Endothelial cell of umbilical vein (primary cell): ENCODE measurements around the gene COL23A1. TPM values are rescaled to one million over a fixed set of nuclear protein-coding genes. Genes with fewer than 3 reads are reported as not detected.

ENCODE experiments used
- BruUV-seq: library from RNA; stranded (reverse); fragments of 400-500 nt; replicated peaks from 2 replicates; lab custom pipeline; 2021; lab: Mats Ljungman, UMichigan
- CTCF ChIA-PET: fragments of 300-600, 350-600 bp; sonication (Branson Sonifier 250); formaldehyde crosslinking; loops from one replicate; lab custom pipeline; 2021; ENCODE audit warnings: antibody characterized with exemption, inconsistent platforms; lab: Charles Lee
- POLR2A ChIA-PET: fragments of 300-600, 350-600 bp; sonication (Branson Sonifier 250); formaldehyde crosslinking; loops from one replicate; lab custom pipeline; 2021; ENCODE audit warnings: antibody characterized with exemption, inconsistent platforms; lab: Charles Lee
- DNase-seq: peaks from one replicate; pipeline ENCODE4 v3.0.0-alpha.2; 2011; ENCODE audit warnings: low read depth, low spot score
- FAIRE-seq: peaks from 2 replicates; lab custom pipeline; 2011; peaks lifted over from hg19 to GRCh38; lab: Jason Lieb, UNC
- H2AFZ ChIP-seq: 2 replicates; pipeline ENCODE4 v1.6.0; 2012; ENCODE audit warnings: low read depth, low read length, control low read depth, inconsistent platforms
- H3K27ac ChIP-seq: 2 replicates; pipeline ENCODE4 v1.5.1; 2011; ENCODE audit warnings: low read depth, mild to moderate bottlenecking, control low read depth, low read length, moderate library complexity; ENCODE audit not compliant: insufficient read depth
- H3K27me3 ChIP-seq, 2 experiments: 2 replicates each; pipeline versions ENCODE4 v1.6.0 to v1.6.1; 2011; ENCODE audit warnings: low read length in 2 of 2, mixed read lengths in 1 of 2; ENCODE audit not compliant: control insufficient read depth in 2 of 2, insufficient read depth in 2 of 2
- H3K36me3 ChIP-seq, 2 experiments: 2 replicates in 1 of 2; 3 replicates in 1 of 2; pipeline ENCODE4 v1.5.1; 2011; ENCODE audit warnings: low read length in 2 of 2, mild to moderate bottlenecking in 1 of 2, moderate library complexity in 1 of 2; ENCODE audit not compliant: control insufficient read depth in 2 of 2, insufficient read depth in 2 of 2; ENCODE audit errors: extremely low read depth in 1 of 2
- H3K4me1 ChIP-seq: 3 replicates; pipeline ENCODE4 v1.5.1; 2011; ENCODE audit warnings: mild to moderate bottlenecking, low read length; ENCODE audit not compliant: control insufficient read depth, insufficient read depth; ENCODE audit errors: extremely low read depth
- H3K4me2 ChIP-seq: 2 replicates; pipeline ENCODE4 v1.6.1; 2011; ENCODE audit warnings: low read length, control low read depth, mixed read lengths; ENCODE audit not compliant: insufficient read depth
- H3K4me3 ChIP-seq, 3 experiments: fragments of 200-600 bp in 1 of 3; sonication (generic), shearing (Covaris generic) in 1 of 3; replicated peaks in 1 of 3; 2 replicates each; pipeline ENCODE4 v1.5.1; 2011 to 2016; ENCODE audit warnings: control low read depth in 3 of 3, low read length in 3 of 3, mild to moderate bottlenecking in 2 of 3, inconsistent platforms in 1 of 3, low read depth in 1 of 3, moderate library complexity in 1 of 3; ENCODE audit not compliant: insufficient read depth in 1 of 3
- H3K79me2 ChIP-seq: 2 replicates; pipeline ENCODE4 v1.6.0; 2012; ENCODE audit warnings: low read length, inconsistent platforms; ENCODE audit not compliant: control insufficient read depth, insufficient read depth
- H3K9ac ChIP-seq: replicated peaks from 2 replicates; pipeline ENCODE3; 2011; ENCODE audit warnings: low read length, control low read depth; ENCODE audit not compliant: insufficient read depth; ENCODE audit errors: extremely low read depth
- H3K9me1 ChIP-seq: replicated peaks from 3 replicates; pipeline ENCODE4 v1.6.0; 2011; ENCODE audit warnings: mild to moderate bottlenecking, low read length; ENCODE audit not compliant: control insufficient read depth, insufficient read depth; ENCODE audit errors: extremely low read depth
- H3K9me3 ChIP-seq: replicated peaks from 2 replicates; pipeline ENCODE4 v1.5.1; 2012; ENCODE audit warnings: low read length, inconsistent platforms; ENCODE audit not compliant: control insufficient read depth, insufficient read depth
- H4K20me1 ChIP-seq: replicated peaks from 2 replicates; pipeline ENCODE3; 2011; ENCODE audit warnings: mild to moderate bottlenecking, low read length; ENCODE audit not compliant: control insufficient read depth, insufficient read depth; ENCODE audit errors: extremely low read depth
- EZH2 ChIP-seq: IDR thresholded peaks from 2 replicates; pipeline ENCODE4 v1.6.1; 2012; ENCODE audit warnings: borderline replicate concordance, low read depth, mild to moderate bottlenecking, moderate library complexity, low read length, inconsistent platforms; ENCODE audit not compliant: severe bottlenecking
- FOS ChIP-seq: IDR thresholded peaks from 2 replicates; pipeline ENCODE4 v1.6.1; 2011; ENCODE audit warnings: mild to moderate bottlenecking, low read length, moderate library complexity, borderline replicate concordance; ENCODE audit not compliant: insufficient read depth
- GATA2 ChIP-seq: IDR thresholded peaks from 2 replicates; pipeline ENCODE4 v1.7.0; 2011; ENCODE audit warnings: low read depth, mild to moderate bottlenecking, moderate library complexity, mixed read lengths, low read length; ENCODE audit not compliant: insufficient read length, insufficient read depth
- JUN ChIP-seq: IDR thresholded peaks from 2 replicates; pipeline ENCODE4 v1.6.1; 2011; ENCODE audit warnings: borderline replicate concordance, low read depth; ENCODE audit not compliant: insufficient read length, insufficient read depth
- MYC ChIP-seq: IDR thresholded peaks from one replicate; pipeline ENCODE4 v1.6.1; 2011; ENCODE audit warnings: mild to moderate bottlenecking, low read depth, low read length
- POLR2A ChIP-seq: IDR thresholded peaks from 2 replicates; pipeline ENCODE4 v1.6.1; 2012; ENCODE audit warnings: low read depth, mild to moderate bottlenecking, control low read depth, low read length
- POLR2AphosphoS5 ChIP-seq: IDR thresholded peaks from 2 replicates; pipeline ENCODE4 v1.6.1; 2012; ENCODE audit warnings: low read depth, mild to moderate bottlenecking, control low read depth, low read length, moderate library complexity; ENCODE audit not compliant: insufficient read depth
- dilution Hi-C: fragments of 300-500 bp; cut with MboI; formaldehyde crosslinking; loops from one replicate; pipeline ENCODE4 v1.15.0; 2019; ENCODE audit warnings: low sequenced_read_pairs; ENCODE audit not compliant: extremely low pct_ligation_motif_present
- intact Hi-C: fragments of 100-400 bp; cut with micrococcal nuclease; formaldehyde crosslinking; loops from one replicate; pipeline ENCODE4 v1.10.0; 2022
- polyA plus RNA-seq, 4 experiments: library from polyadenylated mRNA; depleted of rRNA in 3 of 4; stranded (reverse) in 3 of 4; unstranded in 1 of 4; fragments of >200 nt; gene quantifications; 2 replicates each; pipeline versions ENCODE4 v1.2.1 to v1.2.3, GENCODE V29; 2011 to 2012; ENCODE audit warnings: missing spikeins in 1 of 4
- total RNA-seq: library from RNA; stranded (reverse); gene quantifications from 2 replicates; pipeline ENCODE4 v1.2.3, GENCODE V29; 2021
- TF ChIP-seq, protein P1 (sequence below), 2 donors: IDR thresholded peaks; 1 replicate in 1 of 2; 2 replicates in 1 of 2; pipeline ENCODE4 v1.5.1; 2011; ENCODE audit warnings: low read length in 2 of 2, mild to moderate bottlenecking in 2 of 2, moderate library complexity in 2 of 2, control low read depth in 1 of 2, inconsistent platforms in 1 of 2, low read depth in 1 of 2; ENCODE audit not compliant: insufficient read depth in 1 of 2; ENCODE audit errors: extremely low read depth in 1 of 2
- TF ChIP-seq, protein P2 (sequence below): IDR thresholded peaks from 2 replicates; pipeline ENCODE4 v1.6.1; 2011; ENCODE audit not compliant: insufficient read depth, insufficient read length

Gene COL23A1
- total and polyA plus RNA-seq, 2 donors (not counting 3 experiments of a cell fraction or from before 2014, with no cell fraction given): not detected

DNA sequence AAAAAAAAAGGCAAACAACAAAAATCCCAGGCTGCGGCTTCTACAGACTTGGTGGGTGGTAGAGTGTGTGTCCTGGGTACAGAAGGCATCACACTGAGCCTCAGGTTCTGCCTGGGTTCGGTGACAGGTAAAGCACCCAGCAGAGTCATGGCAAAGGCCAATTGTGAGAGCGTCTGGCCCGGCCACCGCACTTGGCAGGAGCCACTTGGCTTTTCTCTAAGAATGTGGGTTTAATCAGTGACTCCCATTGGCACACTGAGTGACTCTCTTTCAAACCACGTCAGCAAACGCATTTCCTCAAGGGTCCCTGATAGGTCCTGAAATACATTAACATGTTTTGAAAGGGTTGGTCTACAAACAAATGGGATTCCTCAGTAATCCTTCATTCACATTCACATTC lies 17.0 kb downstream of the COL23A1 start:
- POLR2A ChIA-PET: no interaction called here
- H3K9ac ChIP-seq: no peak overlapping the region
- no peak overlapping the region for H2AFZ ChIP-seq
- no peak for FAIRE-seq
- no peaks in the 10 kb centered on the region for H3K79me2 ChIP-seq
- DNase-seq: no peak
- no peaks in the 10 kb centered on the region for H3K36me3 ChIP-seq
- no peaks in the 10 kb centered on the region for H3K9me3 ChIP-seq
- H4K20me1 ChIP-seq: no peaks in the 10 kb centered on the region
- intact Hi-C loops (no loop called here), dilution Hi-C loops (no loop called here)
- no peaks in the 10 kb centered on the region for H3K4me1 ChIP-seq
- H3K4me2 ChIP-seq: no peak overlapping the region
- no peaks in the 10 kb centered on the region for H3K9me1 ChIP-seq
- CTCF ChIA-PET: no interaction called here
- H3K27me3 ChIP-seq: peaks cover 5 to 7% of the 10 kb centered on the region in 2 experiments
- H3K27ac ChIP-seq: no peak overlapping the region
- no TSS peak for BruUV-seq
- no peak overlapping the region for H3K4me3 ChIP-seq
- TF ChIP-seq FOS (no peak), MYC (no peak), GATA2 (no peak)

DNA sequence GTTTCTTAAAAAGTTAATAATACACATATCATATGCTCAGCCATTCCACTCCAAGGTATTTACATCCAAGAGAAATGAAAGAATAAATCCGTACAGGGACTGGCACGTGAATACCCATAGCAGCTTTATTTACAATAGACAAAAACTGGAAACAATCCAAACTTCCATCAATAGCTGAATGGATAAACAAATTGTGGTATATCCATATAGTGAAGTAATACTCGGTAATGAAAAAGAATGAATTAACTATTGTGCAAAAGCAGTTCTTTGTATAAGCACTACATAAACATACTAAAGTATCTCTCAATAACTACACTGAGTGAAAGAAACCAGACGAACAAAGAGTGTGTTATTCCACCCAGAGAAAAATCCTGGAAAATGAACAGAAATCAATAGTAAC lies 17.6 kb downstream of the COL23A1 start:
- H3K4me1 ChIP-seq: no peaks in the 10 kb centered on the region
- POLR2A ChIA-PET: no interaction called here
- BruUV-seq: no TSS peak
- no peak overlapping the region for H3K9ac ChIP-seq
- H2AFZ ChIP-seq: no peak overlapping the region
- no peaks in the 10 kb centered on the region for H3K9me3 ChIP-seq
- no peaks in the 10 kb centered on the region for H3K9me1 ChIP-seq
- CTCF ChIA-PET: no interaction called here
- peaks cover 5 to 7% of the 10 kb centered on the region in 2 experiments for H3K27me3 ChIP-seq
- no peak for TF ChIP-seq JUN
- TF ChIP-seq POLR2A: no peak
- TF ChIP-seq POLR2AphosphoS5: no peak
- no peak for TF ChIP-seq EZH2
- TF ChIP-seq, protein P1, sequence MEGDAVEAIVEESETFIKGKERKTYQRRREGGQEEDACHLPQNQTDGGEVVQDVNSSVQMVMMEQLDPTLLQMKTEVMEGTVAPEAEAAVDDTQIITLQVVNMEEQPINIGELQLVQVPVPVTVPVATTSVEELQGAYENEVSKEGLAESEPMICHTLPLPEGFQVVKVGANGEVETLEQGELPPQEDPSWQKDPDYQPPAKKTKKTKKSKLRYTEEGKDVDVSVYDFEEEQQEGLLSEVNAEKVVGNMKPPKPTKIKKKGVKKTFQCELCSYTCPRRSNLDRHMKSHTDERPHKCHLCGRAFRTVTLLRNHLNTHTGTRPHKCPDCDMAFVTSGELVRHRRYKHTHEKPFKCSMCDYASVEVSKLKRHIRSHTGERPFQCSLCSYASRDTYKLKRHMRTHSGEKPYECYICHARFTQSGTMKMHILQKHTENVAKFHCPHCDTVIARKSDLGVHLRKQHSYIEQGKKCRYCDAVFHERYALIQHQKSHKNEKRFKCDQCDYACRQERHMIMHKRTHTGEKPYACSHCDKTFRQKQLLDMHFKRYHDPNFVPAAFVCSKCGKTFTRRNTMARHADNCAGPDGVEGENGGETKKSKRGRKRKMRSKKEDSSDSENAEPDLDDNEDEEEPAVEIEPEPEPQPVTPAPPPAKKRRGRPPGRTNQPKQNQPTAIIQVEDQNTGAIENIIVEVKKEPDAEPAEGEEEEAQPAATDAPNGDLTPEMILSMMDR (IDR thresholded peaks at IDR 0.05; ENCODE audit: extremely low read depth in 1 of 2, insufficient read depth in 1 of 2, low read depth in 1 of 2, low read length in 2 of 2): no peak
- TF ChIP-seq, protein P2, sequence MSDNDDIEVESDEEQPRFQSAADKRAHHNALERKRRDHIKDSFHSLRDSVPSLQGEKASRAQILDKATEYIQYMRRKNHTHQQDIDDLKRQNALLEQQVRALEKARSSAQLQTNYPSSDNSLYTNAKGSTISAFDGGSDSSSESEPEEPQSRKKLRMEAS: no peak
- no peak for TF ChIP-seq GATA2
- no peak for TF ChIP-seq FOS
- no peak for TF ChIP-seq MYC
- dilution Hi-C loops: no loop called here
- intact Hi-C loops: no loop called here
- H3K79me2 ChIP-seq: no peaks in the 10 kb centered on the region
- DNase-seq: no peak
- H3K27ac ChIP-seq: no peak overlapping the region
- FAIRE-seq: no peak
- no peak overlapping the region for H3K4me2 ChIP-seq
- H4K20me1 ChIP-seq: no peaks in the 10 kb centered on the region
- no peaks in the 10 kb centered on the region for H3K36me3 ChIP-seq
- no peak overlapping the region for H3K4me3 ChIP-seq
